ENCODE results near the gene DNAJC1.

GRCh38 chr10:21991785-21992184 is 11.7 kb downstream of the DNAJC1 start:
- no peak for TF ChIP-seq CTCF (IDR thresholded peaks at IDR 0.05)
- no peak for TF ChIP-seq REST (IDR thresholded peaks at IDR 0.05; ENCODE audit: insufficient read depth in 1 of 2, low read depth in 2 of 2, low read length in 1 of 2)

All from Panc1 (cell line).